ENCODE results near the gene ECI1. TPM values are rescaled to one million over a fixed set of nuclear protein-coding genes. Genes with fewer than 3 reads are reported as not detected.
"Not testable (repeated sequence)": the region's sequence is repeated elsewhere in the genome, so short reads cannot be mapped to it uniquely, and the experiment has no call there.

Gene ECI1
- polyA plus RNA-seq, 1 donor: 81.6 TPM

GRCh38 chr16:2203119-2203688 lies 48.2 kb downstream of the ECI1 start:
- 93% methylated on average over 2 of the region's 8 CpGs for WGBS (ENCODE audit: insufficient coverage, low lambda C conversion rate)
- H3K27ac ChIP-seq (ENCODE audit: low read length); H3K9me3 ChIP-seq (ENCODE audit: control insufficient read depth, low read depth, low read length); H3K4me3 ChIP-seq (ENCODE audit: low read length); DNase-seq: not testable (repeated sequence)
- H3K27me3 ChIP-seq (ENCODE audit: control insufficient read depth, insufficient read depth, low read length): peaks cover 25% of the 10 kb centered on the region
- H3K4me1 ChIP-seq (ENCODE audit: control insufficient read depth, insufficient read depth, low read length): peaks cover 11% of the 10 kb centered on the region
- peaks cover 16% of the 10 kb centered on the region for H3K36me3 ChIP-seq (ENCODE audit: control insufficient read depth, insufficient read depth, low read length)

GRCh38 chr16:2200313-2200712 lies 51.1 kb downstream of the ECI1 start:
- no peaks in the 10 kb centered on the region for H3K36me3 ChIP-seq (ENCODE audit: control insufficient read depth, insufficient read depth, low read length)
- no peak overlapping the region for H3K27ac ChIP-seq (ENCODE audit: low read length)
- H3K4me1 ChIP-seq (ENCODE audit: control insufficient read depth, insufficient read depth, low read length): peaks cover 9% of the 10 kb centered on the region
- peaks cover 45% of the 10 kb centered on the region for H3K27me3 ChIP-seq (ENCODE audit: control insufficient read depth, insufficient read depth, low read length)
- peaks cover 9% of the 10 kb centered on the region for H3K9me3 ChIP-seq (ENCODE audit: control insufficient read depth, low read depth, low read length)
- H3K4me3 ChIP-seq (ENCODE audit: low read length): no peak overlapping the region
- no CpG with 5 or more reads among the region's 6 CpGs for WGBS (ENCODE audit: insufficient coverage, low lambda C conversion rate)
- no peak for DNase-seq

GRCh38 chr16:2199621-2200139 lies 51.7 kb downstream of the ECI1 start:
- H3K4me3 ChIP-seq (ENCODE audit: low read length): no peak overlapping the region
- H3K9me3 ChIP-seq (ENCODE audit: control insufficient read depth, low read depth, low read length): peaks cover 9% of the 10 kb centered on the region
- H3K27me3 ChIP-seq (ENCODE audit: control insufficient read depth, insufficient read depth, low read length): peaks cover 52% of the 10 kb centered on the region
- no peaks in the 10 kb centered on the region for H3K36me3 ChIP-seq (ENCODE audit: control insufficient read depth, insufficient read depth, low read length)
- no peak for DNase-seq
- no CpG with 5 or more reads among the region's 14 CpGs for WGBS (ENCODE audit: insufficient coverage, low lambda C conversion rate)
- H3K27ac ChIP-seq (ENCODE audit: low read length): no peak overlapping the region
- H3K4me1 ChIP-seq (ENCODE audit: control insufficient read depth, insufficient read depth, low read length): peaks cover 13% of the 10 kb centered on the region

- no peaks in the 10 kb centered on the region for H3K36me3 ChIP-seq (ENCODE audit: control insufficient read depth, insufficient read depth, low read length)
- no peak for DNase-seq
- H3K4me1 ChIP-seq (ENCODE audit: control insufficient read depth, insufficient read depth, low read length): peaks cover 13% of the 10 kb centered on the region
- peaks cover 9% of the 10 kb centered on the region for H3K9me3 ChIP-seq (ENCODE audit: control insufficient read depth, low read depth, low read length)
- peaks cover 57% of the 10 kb centered on the region for H3K27me3 ChIP-seq (ENCODE audit: control insufficient read depth, insufficient read depth, low read length)
- H3K27ac ChIP-seq (ENCODE audit: low read length): no peak overlapping the region
- no CpG with 5 or more reads among the region's 5 CpGs for whole genome bisulfite sequencing (ENCODE audit: insufficient coverage, low lambda C conversion rate)
- no peak overlapping the region for H3K4me3 ChIP-seq (ENCODE audit: low read length)
These were observed 52.3 kb downstream of the ECI1 start for GRCh38 chr16:2199095-2199494.

- peaks cover 7% of the 10 kb centered on the region for H3K9me3 ChIP-seq (ENCODE audit: control insufficient read depth, low read depth, low read length)
- peaks cover 64% of the 10 kb centered on the region for H3K27me3 ChIP-seq (ENCODE audit: control insufficient read depth, insufficient read depth, low read length)
- 100% methylated on average over 1 of the region's 4 CpGs for WGBS (ENCODE audit: insufficient coverage, low lambda C conversion rate)
- H3K4me1 ChIP-seq (ENCODE audit: control insufficient read depth, insufficient read depth, low read length): peaks cover 13% of the 10 kb centered on the region
- no peaks in the 10 kb centered on the region for H3K36me3 ChIP-seq (ENCODE audit: control insufficient read depth, insufficient read depth, low read length)
- DNase-seq: no peak
- H3K27ac ChIP-seq (ENCODE audit: low read length): no peak overlapping the region
- no peak overlapping the region for H3K4me3 ChIP-seq (ENCODE audit: low read length)
These were observed 53.1 kb downstream of the ECI1 start for GRCh38 chr16:2198283-2198682.

- peaks cover 6% of the 10 kb centered on the region for H3K9me3 ChIP-seq (ENCODE audit: control insufficient read depth, low read depth, low read length)
- WGBS (ENCODE audit: insufficient coverage, low lambda C conversion rate): no CpG with 5 or more reads among the region's 6 CpGs
- DNase-seq: no peak
- peaks cover 64% of the 10 kb centered on the region for H3K27me3 ChIP-seq (ENCODE audit: control insufficient read depth, insufficient read depth, low read length)
- H3K4me1 ChIP-seq (ENCODE audit: control insufficient read depth, insufficient read depth, low read length): peaks cover 13% of the 10 kb centered on the region
- no peaks in the 10 kb centered on the region for H3K36me3 ChIP-seq (ENCODE audit: control insufficient read depth, insufficient read depth, low read length)
- H3K4me3 ChIP-seq (ENCODE audit: low read length): no peak overlapping the region
- no peak overlapping the region for H3K27ac ChIP-seq (ENCODE audit: low read length)
These were observed 53.6 kb downstream of the ECI1 start for GRCh38 chr16:2197765-2198164.

- Histone ChIP-seq H3K9me3 (ENCODE audit: control insufficient read depth, low read depth, low read length) (peaks cover 6% of the 10 kb centered on the region), H3K27me3 (ENCODE audit: control insufficient read depth, insufficient read depth, low read length) (peaks cover 64% of the 10 kb centered on the region), H3K36me3 (ENCODE audit: control insufficient read depth, insufficient read depth, low read length) (no peaks in the 10 kb centered on the region), H3K4me3 (ENCODE audit: low read length) (no peak overlapping the region), H3K4me1 (ENCODE audit: control insufficient read depth, insufficient read depth, low read length) (peaks cover 13% of the 10 kb centered on the region), H3K27ac (ENCODE audit: low read length) (no peak overlapping the region)
- WGBS (ENCODE audit: insufficient coverage, low lambda C conversion rate): no CpG with 5 or more reads among the region's 32 CpGs
- no peak for DNase-seq
These were observed 54.3 kb downstream of the ECI1 start for GRCh38 chr16:2196981-2197511.

GRCh38 chr16:2196162-2196980 lies 55.0 kb downstream of the ECI1 start, which contains the start of gene CASKIN1:
Gene CASKIN1, minus strand, starts transcription at chr16:2196605. Its CDS starts 173 bp downstream, at chr16:2196432.
- H3K27me3 ChIP-seq (ENCODE audit: control insufficient read depth, insufficient read depth, low read length): peaks cover 64% of the 10 kb centered on the region
- DNase-seq: no peak
- peaks cover 6% of the 10 kb centered on the region for H3K9me3 ChIP-seq (ENCODE audit: control insufficient read depth, low read depth, low read length)
- WGBS (ENCODE audit: insufficient coverage, low lambda C conversion rate): no CpG with 5 or more reads among the region's 129 CpGs
- no peak within 1 kb of the TSS for H3K27ac ChIP-seq (ENCODE audit: low read length)
- no peaks in the 10 kb centered on the region for H3K36me3 ChIP-seq (ENCODE audit: control insufficient read depth, insufficient read depth, low read length)
- H3K4me3 ChIP-seq (ENCODE audit: low read length): peak within 1 kb of the TSS; percentile 3
- H3K4me1 ChIP-seq (ENCODE audit: control insufficient read depth, insufficient read depth, low read length): peaks cover 13% of the 10 kb centered on the region

GRCh38 chr16:2195322-2196161 lies 55.8 kb downstream of the ECI1 start:
- no CpG with 5 or more reads among the region's 49 CpGs for WGBS (ENCODE audit: insufficient coverage, low lambda C conversion rate)
- Histone ChIP-seq H3K27me3 (ENCODE audit: control insufficient read depth, insufficient read depth, low read length) (peaks cover 62% of the 10 kb centered on the region), H3K4me3 (ENCODE audit: low read length) (peak overlapping the region; percentile 3), H3K9me3 (ENCODE audit: control insufficient read depth, low read depth, low read length) (peaks cover 6% of the 10 kb centered on the region), H3K27ac (ENCODE audit: low read length) (no peak overlapping the region), H3K36me3 (ENCODE audit: control insufficient read depth, insufficient read depth, low read length) (no peaks in the 10 kb centered on the region), H3K4me1 (ENCODE audit: control insufficient read depth, insufficient read depth, low read length) (peaks cover 13% of the 10 kb centered on the region)
- DNase-seq: no peak

- H3K27me3 ChIP-seq (ENCODE audit: control insufficient read depth, insufficient read depth, low read length): peaks cover 55% of the 10 kb centered on the region
- DNase-seq: peak; percentile 48 to 53
- H3K27ac ChIP-seq (ENCODE audit: low read length): no peak overlapping the region
- H3K4me3 ChIP-seq (ENCODE audit: low read length): no peak overlapping the region
- H3K4me1 ChIP-seq (ENCODE audit: control insufficient read depth, insufficient read depth, low read length): peaks cover 13% of the 10 kb centered on the region
- no CpG with 5 or more reads among the region's 10 CpGs for WGBS (ENCODE audit: insufficient coverage, low lambda C conversion rate)
- peaks cover 6% of the 10 kb centered on the region for H3K9me3 ChIP-seq (ENCODE audit: control insufficient read depth, low read depth, low read length)
- no peaks in the 10 kb centered on the region for H3K36me3 ChIP-seq (ENCODE audit: control insufficient read depth, insufficient read depth, low read length)
These were observed 56.5 kb downstream of the ECI1 start for GRCh38 chr16:2194852-2195321.

All from large intestine (tissue), 3 donors.